DND-41 (cell line): Measurements from ENCODE around the gene EPB41.

Source experiments
- CTCF ChIP-seq: IDR thresholded peaks from 2 replicates; pipeline ENCODE4 v1.5.1; 2012; ENCODE audit warnings: borderline replicate concordance, low read length, moderate library complexity, mild to moderate bottlenecking; ENCODE audit not compliant: poor library complexity, severe bottlenecking; ENCODE audit errors: extremely low read depth
- EZH2 ChIP-seq: IDR thresholded peaks from 3 replicates; pipeline ENCODE4 v1.6.1; 2012; ENCODE audit warnings: borderline replicate concordance, low read depth, mild to moderate bottlenecking, moderate library complexity, low read length, inconsistent platforms; ENCODE audit not compliant: severe bottlenecking

- TF ChIP-seq CTCF (no peak), EZH2 (no peak)
Measured at GRCh38 chr1:29090937-29091618, 176.7 kb downstream of the EPB41 start.
